NCI-H446 (cell line): ENCODE measurements around the gene NTF3.

ENCODE experiments used
- DNase-seq, 2 experiments: peaks; one replicate each; lab custom pipeline; 2025; lab: John Stamatoyannopoulos, UW

NTF3 gene

DNA sequence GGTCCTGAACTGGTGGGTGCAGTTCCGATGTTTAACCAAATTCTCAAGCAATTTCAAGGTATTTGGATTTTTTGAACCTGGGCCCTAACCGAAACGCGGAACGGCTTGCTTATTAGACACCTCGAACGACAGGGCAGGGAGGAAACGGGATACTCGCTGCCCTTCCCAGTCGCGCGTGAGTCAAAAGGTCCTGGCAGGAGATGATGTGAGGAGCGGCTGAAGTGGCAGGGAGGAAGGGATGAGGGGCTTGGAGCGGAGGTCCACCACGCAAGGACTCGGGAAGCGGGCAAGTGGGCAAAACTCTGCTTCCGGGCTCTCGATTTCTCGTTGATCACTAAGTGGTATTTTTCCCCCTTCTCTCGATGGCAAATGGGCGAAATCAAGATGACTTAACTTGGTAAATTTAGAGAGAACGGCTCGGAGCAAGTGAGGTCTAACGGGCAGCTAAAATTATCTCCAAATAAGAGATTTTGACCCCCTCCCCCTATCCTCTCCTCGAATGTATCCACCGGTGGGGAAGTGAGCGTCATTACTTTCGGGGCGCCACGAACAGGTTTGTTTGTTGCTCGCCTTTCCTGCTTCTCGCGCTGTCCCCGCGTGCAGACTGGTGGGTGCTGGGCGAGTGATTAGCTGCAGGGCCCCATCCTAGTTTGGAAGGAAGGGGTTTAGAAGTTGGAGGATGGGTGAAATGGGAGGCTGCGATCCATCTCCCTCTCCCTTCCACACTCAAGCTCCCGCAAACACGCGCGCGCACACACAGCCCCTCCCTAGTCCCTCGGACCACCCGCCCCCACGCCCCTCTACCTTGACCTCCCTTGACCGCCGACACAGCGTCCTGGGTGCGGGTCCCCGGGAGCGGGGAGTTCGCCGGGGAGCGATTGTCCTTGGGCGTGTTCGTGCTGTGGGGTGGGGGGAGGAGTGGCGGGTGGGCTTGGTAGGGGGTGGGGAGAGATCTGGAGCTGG, 986 bp upstream of the NTF3 start:
- no peak for DNase-seq

DNA sequence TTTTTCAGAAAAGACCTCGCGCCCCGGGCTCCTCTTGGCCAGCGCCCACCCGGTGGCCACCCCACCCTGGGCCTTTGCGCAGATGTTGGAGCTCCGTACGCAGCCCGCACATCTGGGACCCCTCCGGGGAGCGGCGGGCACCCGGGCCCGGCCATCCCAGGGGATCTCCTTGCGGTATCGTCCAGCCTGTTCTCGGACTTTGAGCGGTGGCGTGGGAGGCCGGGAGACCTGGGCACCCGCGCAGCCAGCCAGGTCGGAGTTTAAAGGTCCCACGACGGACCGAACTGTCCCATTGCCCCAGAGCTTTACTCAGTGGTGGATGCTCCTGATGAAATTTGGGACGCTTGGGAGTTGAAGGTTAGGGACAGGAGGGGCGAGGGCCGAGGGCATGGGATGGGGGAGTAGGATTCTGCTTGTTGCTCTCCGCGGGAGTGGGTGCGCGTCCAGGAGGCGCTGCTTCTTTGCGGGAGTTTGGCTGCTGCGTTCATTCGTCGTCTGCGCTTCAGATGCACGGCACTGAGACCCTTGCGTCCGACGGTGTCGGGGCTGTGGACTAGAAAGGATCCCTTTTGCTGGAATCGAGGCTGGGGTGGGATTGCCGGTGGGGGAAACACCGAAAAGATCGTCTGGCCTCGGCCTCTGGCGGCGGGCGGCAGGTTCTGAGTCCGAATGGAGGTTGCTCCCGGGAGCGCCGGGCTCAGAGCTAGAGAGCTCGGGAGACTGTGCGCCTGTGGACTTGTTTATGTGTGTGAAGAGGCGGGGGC, 1.4 kb downstream of the NTF3 start:
- peak in 1 of 2 experiments; percentile 10 for DNase-seq

DNA sequence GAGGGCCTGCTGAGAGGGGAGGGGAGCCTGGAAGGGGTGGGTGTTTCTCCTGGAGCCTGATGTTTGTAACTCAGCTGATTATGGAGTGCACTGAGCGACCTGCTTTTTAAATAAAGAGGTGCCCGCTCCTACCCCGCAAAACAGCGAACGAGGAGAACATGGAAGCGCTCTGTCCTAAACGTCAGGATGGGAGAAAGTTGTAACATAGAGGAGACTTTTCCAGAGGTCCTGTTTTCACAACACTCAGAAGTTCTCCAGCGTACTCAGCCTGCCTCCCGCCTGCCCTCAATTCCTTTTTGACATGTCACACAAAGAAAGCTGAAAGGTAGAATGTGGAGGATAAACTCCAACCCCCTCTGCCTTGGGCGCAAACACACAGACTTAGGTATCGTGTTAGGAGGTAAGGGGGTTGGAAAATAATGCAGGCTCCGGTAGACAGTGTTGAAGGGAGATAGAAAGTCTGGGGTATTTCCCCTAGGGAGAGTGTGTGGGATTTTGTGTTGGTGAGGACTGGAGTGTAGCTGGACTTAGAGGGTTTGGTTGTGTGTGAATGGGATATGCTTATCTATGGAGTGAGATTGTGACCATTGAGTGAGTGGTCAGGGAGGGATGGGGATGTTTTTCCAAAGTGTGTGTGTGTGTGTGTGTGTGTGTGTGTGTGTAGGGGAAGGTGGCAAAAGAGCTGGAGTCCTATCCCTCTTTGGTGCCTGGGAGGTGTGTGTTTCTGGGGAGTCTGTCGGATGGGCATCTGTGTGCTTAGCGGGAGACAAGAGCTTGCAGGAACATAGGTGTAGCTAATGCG, 2.1 kb downstream of the NTF3 start:
- no peak for DNase-seq

- DNase-seq: no peak
Measured at GRCh38 chr12:5434647-5435560, 3.0 kb downstream of the NTF3 start.

DNA sequence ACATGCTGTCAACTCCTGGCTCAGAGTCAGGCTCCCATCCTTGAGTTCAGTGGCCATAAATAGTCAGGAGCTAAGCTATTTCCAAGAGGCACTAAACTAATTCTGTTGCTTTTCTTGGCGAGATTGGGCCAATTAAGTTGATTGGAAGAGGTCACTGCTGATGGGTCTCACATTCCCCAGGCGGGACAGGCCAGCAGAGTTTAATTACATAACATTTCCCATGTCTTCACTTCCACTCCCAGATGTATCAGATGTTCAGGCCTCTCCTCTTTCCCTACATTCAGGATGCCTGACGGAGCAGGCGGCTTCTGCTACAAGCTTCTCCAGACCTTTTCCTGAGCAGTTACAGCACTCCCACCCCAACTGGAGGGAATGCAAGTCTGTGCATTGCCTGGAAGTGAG, 5.3 kb downstream of the NTF3 start:
- no peak for DNase-seq

DNA sequence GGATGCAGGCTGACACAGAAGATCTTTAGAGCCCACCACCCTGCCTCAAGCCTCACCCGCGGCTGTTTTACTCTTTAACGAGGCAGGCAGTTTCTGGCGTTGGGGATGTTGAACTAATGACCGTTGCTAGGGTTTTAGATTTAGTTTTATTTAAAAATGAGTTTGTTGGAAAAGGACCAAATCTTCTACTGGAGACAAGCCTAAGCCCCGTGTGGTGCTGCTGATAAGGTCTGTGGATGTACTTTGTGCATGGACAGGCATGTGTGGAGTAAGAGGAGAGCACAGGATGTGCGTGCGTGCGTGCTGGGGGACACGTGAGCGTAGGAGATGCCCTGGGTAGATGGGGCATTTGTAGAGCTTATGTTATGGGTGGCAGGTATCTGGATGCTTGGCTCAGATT, 5.7 kb downstream of the NTF3 start:
- no peak for DNase-seq

DNA sequence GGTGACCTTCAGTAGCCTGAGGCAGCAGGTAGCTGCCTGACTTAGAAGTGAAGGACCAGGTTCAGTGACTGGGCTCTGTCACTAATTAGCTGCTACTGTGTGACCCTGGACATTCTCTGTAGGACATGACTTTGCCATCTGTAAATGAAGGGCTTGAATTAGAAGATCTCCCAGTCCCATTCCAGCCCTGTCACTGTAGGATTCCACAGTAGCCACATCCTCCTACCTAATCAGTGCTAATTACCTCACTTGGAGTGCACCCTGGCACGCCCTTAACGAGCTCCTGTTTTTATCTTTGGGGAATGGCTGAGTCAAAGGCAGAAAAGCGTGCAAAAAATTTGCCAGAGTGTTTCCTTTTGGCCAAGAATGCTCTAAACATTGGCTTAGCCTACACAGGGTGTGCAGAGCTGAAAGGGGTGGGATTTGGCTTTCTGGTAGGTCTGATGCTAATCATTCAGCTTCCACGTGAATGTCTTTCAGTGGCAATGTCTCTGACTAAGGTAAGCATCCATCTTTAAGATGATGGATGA, 6.8 kb downstream of the NTF3 start:
- peak; percentile 28 to 61 for DNase-seq

DNA sequence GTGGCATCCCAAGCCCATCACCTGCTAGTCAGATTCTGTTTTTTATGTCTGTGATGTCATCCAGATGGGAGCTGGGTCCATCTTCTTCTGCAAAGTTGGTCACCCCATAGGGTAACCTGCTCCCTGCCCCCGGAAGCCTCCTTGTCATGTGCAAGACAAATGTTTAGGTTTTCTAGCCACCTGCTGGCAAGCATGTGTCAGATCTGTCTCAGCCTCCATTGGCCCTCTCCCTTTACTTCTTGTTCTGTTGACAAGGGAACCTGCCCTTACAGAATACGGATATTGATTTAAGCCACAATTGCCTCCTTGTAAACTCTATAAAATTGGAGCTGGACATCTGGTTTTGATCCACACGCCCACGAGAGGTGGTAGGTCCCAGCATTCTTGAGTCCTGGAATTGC, 7.5 kb downstream of the NTF3 start:
- no peak for DNase-seq

GRCh38 chr12:5439788-5440300, 7.9 kb downstream of the NTF3 start:
- no peak for DNase-seq

DNA sequence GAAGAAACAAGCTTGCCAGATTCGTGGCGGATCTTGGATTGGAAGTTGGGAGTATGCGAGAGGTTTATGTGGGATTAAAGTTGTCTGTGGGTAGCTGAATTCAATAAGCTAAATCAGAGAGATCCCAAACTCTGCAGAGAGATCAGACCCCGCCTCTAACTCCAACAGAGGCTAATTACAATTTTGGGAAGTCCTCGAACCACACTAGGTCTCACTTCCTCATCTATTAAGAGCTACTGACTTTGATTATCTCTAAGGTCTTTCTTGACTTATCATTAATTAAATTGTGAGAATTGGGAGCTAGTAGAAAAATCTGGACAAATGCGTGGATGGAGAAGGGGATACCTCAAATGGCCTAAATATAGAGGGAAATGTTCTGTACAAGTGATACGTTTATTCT, 9.1 kb downstream of the NTF3 start:
- DNase-seq: no peak

DNA sequence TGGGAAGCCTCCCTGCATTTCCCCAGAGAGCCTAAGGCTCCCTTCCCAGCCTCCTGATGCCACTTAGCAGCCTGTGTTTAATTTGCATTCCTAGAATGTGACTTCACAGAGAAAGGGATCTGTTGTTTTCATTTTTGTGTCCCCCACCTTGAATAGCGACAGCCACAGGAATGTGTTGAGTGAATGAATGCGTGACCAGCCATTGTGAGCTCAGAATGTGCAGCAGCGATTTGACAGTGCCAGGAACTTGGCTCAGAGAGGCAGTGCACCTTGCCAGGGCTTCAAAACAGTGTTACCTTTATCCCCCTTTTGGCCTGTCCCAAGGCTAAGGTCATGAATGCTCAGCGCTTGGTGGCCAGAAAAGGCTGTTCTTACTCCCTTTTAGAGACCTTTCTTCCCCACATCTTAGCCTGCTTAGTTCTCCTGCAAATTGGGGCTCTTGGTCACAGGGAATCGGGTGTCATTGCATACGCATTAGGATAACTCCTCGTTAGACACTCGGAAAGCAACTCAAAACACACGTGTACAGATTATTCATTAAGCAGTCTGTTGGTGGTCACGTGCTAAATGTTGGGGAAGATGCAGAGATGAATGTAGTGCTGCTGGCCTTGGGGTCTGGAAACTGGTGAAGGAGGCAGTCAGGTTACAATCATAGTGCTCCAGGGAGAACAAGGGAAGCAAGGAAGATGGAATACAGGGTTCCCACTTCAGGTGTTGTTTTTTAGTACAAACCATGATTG, 9.8 kb downstream of the NTF3 start:
- no peak for DNase-seq

GRCh38 chr12:5442251-5443006, 10.5 kb downstream of the NTF3 start:
- DNase-seq: peak; percentile 17 to 57

- DNase-seq: no peak
Measured at GRCh38 chr12:5444520-5444919, 12.6 kb downstream of the NTF3 start.

DNA sequence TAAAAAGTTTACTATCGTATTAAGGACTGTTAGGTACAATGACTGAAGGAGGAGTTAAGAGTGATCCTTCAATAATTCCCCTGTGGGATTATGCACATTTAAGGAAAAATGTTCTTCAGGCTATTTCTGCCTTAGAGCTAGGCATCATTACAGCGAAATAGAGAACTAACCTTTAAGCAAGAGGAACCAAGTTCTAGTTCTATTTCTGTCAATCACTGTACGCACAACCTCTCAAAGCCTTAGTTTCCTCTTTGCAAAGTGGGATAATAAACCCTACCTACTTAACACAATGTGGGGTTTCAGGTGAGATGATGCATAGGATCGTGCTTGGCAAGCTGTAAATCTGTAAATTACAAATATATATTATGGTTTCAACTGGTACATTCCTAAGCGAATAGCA, 15.4 kb downstream of the NTF3 start:
- no peak for DNase-seq

DNA sequence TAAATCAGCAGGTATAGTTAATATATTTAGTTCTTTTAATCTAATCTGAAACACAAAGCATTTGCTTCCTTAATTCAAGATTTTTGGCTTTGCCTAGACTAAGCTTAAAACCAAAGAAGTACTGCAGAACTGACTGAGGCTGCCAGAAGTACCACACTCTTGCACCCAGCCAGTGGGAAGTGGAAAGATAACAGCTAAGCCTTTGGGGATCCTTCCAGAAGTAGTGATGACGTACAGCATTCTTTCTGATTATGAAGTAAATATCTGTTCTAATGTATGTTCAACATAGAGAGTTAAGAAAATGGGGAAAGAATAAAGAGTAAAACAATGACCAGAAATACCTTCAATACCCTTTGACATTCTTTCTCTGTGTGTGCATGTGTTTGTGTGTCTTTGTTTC, 19.3 kb downstream of the NTF3 start:
- DNase-seq: no peak

- no peak for DNase-seq
Measured at GRCh38 chr12:5452569-5452968, 20.7 kb downstream of the NTF3 start.

DNA sequence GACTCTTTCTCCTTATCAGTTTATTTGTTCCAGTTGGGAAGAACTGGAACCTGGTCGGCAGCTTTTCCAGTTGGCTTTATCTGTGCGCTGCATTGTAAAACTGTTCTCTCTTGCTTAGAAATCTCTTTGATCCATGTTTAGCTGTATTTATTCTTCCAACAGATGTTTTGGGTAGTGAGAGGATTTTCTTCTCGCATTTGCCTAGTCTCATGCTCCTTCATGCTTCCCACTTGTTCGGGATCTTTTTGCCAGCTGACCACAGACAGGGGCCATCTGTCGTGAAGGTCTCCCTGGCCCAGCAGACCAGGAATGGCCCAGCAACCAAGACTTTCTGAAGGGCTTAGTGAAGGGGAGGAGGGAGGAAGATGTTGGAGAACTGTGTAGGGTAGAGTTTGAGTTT, 21.6 kb downstream of the NTF3 start:
- DNase-seq: no peak

- DNase-seq: no peak
Measured at GRCh38 chr12:5455045-5455444, 23.1 kb downstream of the NTF3 start.

DNA sequence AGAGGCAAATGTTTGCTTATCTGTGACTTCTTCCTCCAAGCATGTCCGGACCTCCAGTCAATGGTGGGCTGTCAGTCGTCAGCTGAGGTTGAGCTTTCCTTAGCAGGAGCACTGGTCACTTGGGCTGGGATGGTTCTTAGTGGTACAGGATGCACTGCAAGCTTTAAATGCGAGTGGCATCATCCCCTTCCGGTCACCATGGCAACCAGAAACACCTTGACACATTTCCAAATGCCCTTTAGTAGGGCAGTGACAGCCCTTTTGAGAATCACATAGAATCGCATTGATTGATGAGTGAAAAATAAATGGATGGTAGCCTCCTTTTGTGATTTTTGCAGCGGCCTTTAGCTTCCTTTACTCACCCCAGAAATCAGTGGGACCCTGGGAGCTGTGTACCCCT, 24.1 kb downstream of the NTF3 start:
- no peak for DNase-seq
